Tibial artery (tissue), 4 donors: ENCODE results near the gene ASB15.

Experiments used
- DNase-seq, 2 donors: peaks; one replicate each; pipeline ENCODE4 v3.0.0-alpha.2; 2019
- H3K27ac ChIP-seq, 2 donors: fragments of 200-600 bp; sonication (generic) in 1 of 2; 1 replicate in 1 of 2; 2 replicates in 1 of 2; pipeline ENCODE4 v1.5.1; 2018 to 2019; ENCODE audit warnings: mild to moderate bottlenecking in 1 of 2
- H3K27me3 ChIP-seq, 2 donors: fragments of 200-600 bp; sonication (generic) in 1 of 2; one replicate each; pipeline versions ENCODE4 v1.5.1 to v1.6.0; 2016 to 2019
- H3K36me3 ChIP-seq, 3 donors: fragments of 200-600 bp; sonication (generic) in 2 of 3; one replicate each; pipeline ENCODE4 v1.5.1; 2016 to 2019; ENCODE audit warnings: mild to moderate bottlenecking in 2 of 3
- H3K4me1 ChIP-seq, 4 donors: fragments of 200-600 bp; sonication (generic) in 2 of 4; 1 replicate in 3 of 4; 2 replicates in 1 of 4; pipeline ENCODE4 v1.5.1; 2016 to 2019
- H3K4me3 ChIP-seq, 2 donors: fragments of 200-600 bp; sonication (generic) in 1 of 2; 1 replicate in 1 of 2; 2 replicates in 1 of 2; pipeline ENCODE4 v1.5.1; 2018 to 2019; ENCODE audit warnings: mild to moderate bottlenecking in 2 of 2
- H3K9me3 ChIP-seq, 3 donors: fragments of 200-600 bp; sonication (generic) in 1 of 3; one replicate each; pipeline ENCODE4 v1.5.1; 2016 to 2019
- CTCF ChIP-seq, 2 experiments: fragments of 200-600 bp in 1 of 2; fragments of 450-650 bp in 1 of 2; IDR thresholded peaks; one replicate each; pipeline ENCODE4 v1.5.1; 2017 to 2019; ENCODE audit warnings: antibody characterized with exemption in 2 of 2, mild to moderate bottlenecking in 1 of 2, moderate library complexity in 1 of 2
- intact Hi-C: fragments of 100-400 bp; cut with DNase I; formaldehyde crosslinking; loops from one replicate; pipeline ENCODE4 v1.15.0; 2023; ENCODE audit warnings: low total_unique reads

Gene ASB15

GRCh38 chr7:123608991-123609882 is 7.6 kb downstream of the ASB15 start:
- no peak overlapping the region for H3K4me3 ChIP-seq
- no peaks in the 10 kb centered on the region for H3K4me1 ChIP-seq
- no peak overlapping the region for H3K27ac ChIP-seq
- no peak for DNase-seq
- intact Hi-C loops: no loop called here
- no peaks in the 10 kb centered on the region for H3K9me3 ChIP-seq
- no peaks in the 10 kb centered on the region for H3K36me3 ChIP-seq
- TF ChIP-seq CTCF (IDR thresholded peaks at IDR 0.05): no peak
- H3K27me3 ChIP-seq: no peaks in the 10 kb centered on the region

- Histone ChIP-seq H3K4me3 (no peak overlapping the region), H3K36me3 (no peaks in the 10 kb centered on the region), H3K27me3 (no peaks in the 10 kb centered on the region), H3K9me3 (no peaks in the 10 kb centered on the region), H3K27ac (no peak overlapping the region), H3K4me1 (no peaks in the 10 kb centered on the region)
- no peak for TF ChIP-seq CTCF (IDR thresholded peaks at IDR 0.05)
- intact Hi-C loops: no loop called here
- no peak for DNase-seq
Observed at GRCh38 chr7:123609883-123610239, 8.2 kb downstream of the ASB15 start.

GRCh38 chr7:123612024-123612423 is 10.4 kb downstream of the ASB15 start:
- Histone ChIP-seq H3K4me3 (no peak overlapping the region), H3K9me3 (no peaks in the 10 kb centered on the region), H3K4me1 (no peaks in the 10 kb centered on the region), H3K36me3 (no peaks in the 10 kb centered on the region), H3K27ac (no peak overlapping the region), H3K27me3 (no peaks in the 10 kb centered on the region)
- intact Hi-C loops: no loop called here
- no peak for TF ChIP-seq CTCF (IDR thresholded peaks at IDR 0.05)
- DNase-seq: no peak

- intact Hi-C loops: no loop called here
- Histone ChIP-seq H3K27ac (no peak overlapping the region), H3K4me1 (no peaks in the 10 kb centered on the region), H3K9me3 (no peaks in the 10 kb centered on the region), H3K4me3 (no peak overlapping the region), H3K27me3 (no peaks in the 10 kb centered on the region), H3K36me3 (no peaks in the 10 kb centered on the region)
- TF ChIP-seq CTCF (IDR thresholded peaks at IDR 0.05): no peak
- DNase-seq: no peak
Observed at GRCh38 chr7:123615344-123615743, 13.7 kb downstream of the ASB15 start.

GRCh38 chr7:123616223-123616622 is 14.6 kb downstream of the ASB15 start:
- Histone ChIP-seq H3K9me3 (no peaks in the 10 kb centered on the region), H3K27me3 (no peaks in the 10 kb centered on the region), H3K36me3 (no peaks in the 10 kb centered on the region), H3K4me3 (no peak overlapping the region), H3K4me1 (no peaks in the 10 kb centered on the region), H3K27ac (no peak overlapping the region)
- intact Hi-C loops: no loop called here
- no peak for DNase-seq
- TF ChIP-seq CTCF (IDR thresholded peaks at IDR 0.05): no peak
